Spleen (tissue), 7 donors: ENCODE measurements around the gene SLC22A2.

Experiments
- POLR2AphosphoS5 ChIP-seq, 3 donors: sonication (generic); formaldehyde crosslinking; IDR thresholded peaks; one replicate each; pipeline ENCODE4 v1.5.1; 2017; ENCODE audit warnings: antibody characterized with exemption in 3 of 3
- TF ChIP-seq, protein P1 (sequence below), 11 experiments: fragments of 200-600 bp in 7 of 11; fragments of 450-650 bp in 4 of 11; sonication (generic) in 4 of 11; IDR thresholded peaks in 8 of 11; conservative IDR thresholded peaks in 3 of 11; 1 replicate in 7 of 11; 2 replicates in 4 of 11; pipeline versions ENCODE4 v1.4.0 to v1.8.0; 2016 to 2021; ENCODE audit warnings: antibody characterized with exemption in 11 of 11, inconsistent platforms in 4 of 11, mild to moderate bottlenecking in 1 of 11
- donor health status: DM: no; HTN: no; CAD: no; lungs with moderate emphysema.
- donor health status: DM: no; HTN: no; CAD: no.
- donor health status: DM: no; HTN: no; CAD: no.

DNA sequence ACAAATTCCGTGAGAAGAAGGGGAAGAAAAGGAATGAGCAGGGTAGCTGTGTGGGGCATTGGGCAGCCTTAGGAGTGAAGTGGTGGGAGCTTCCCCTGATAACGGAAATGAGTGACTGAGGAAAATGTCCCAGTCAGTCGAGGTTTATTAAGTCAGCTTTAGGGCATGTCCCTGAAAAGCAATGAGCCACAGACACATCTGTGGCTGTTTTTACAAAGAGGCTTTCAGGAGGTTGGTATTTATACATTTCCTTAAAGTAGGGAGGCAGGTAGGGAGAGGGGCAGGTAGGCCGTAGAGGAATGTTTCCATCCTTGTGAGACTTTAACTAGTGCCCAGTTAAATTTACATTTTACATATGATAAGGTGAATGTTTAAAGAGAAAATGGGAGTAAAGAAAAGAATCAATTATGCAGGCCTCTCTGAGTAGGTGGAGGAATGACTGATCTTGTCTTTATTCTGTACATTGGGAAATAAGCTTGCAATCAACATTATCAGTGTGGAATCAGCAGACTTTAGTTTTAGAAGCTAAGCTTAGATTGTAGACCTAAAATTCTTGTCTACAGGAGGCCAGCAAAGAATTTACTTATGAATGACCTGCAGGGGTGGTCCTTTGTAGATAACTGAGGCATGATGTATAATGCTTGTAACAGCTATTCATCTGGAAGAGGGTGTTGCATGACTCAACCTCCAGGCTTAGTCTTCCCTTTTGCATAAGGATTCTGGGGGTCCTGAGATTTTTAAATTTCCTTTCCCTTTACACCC, 18.5 kb downstream of the SLC22A2 start:
- TF ChIP-seq POLR2AphosphoS5 (IDR thresholded peaks at IDR 0.05) = no peak
- TF ChIP-seq, protein P1, sequence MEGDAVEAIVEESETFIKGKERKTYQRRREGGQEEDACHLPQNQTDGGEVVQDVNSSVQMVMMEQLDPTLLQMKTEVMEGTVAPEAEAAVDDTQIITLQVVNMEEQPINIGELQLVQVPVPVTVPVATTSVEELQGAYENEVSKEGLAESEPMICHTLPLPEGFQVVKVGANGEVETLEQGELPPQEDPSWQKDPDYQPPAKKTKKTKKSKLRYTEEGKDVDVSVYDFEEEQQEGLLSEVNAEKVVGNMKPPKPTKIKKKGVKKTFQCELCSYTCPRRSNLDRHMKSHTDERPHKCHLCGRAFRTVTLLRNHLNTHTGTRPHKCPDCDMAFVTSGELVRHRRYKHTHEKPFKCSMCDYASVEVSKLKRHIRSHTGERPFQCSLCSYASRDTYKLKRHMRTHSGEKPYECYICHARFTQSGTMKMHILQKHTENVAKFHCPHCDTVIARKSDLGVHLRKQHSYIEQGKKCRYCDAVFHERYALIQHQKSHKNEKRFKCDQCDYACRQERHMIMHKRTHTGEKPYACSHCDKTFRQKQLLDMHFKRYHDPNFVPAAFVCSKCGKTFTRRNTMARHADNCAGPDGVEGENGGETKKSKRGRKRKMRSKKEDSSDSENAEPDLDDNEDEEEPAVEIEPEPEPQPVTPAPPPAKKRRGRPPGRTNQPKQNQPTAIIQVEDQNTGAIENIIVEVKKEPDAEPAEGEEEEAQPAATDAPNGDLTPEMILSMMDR (IDR thresholded peaks at IDR 0.05 in 8 of 11, conservative IDR thresholded peaks at IDR 0.05 in 3 of 11) = no peak
